Globus pallidus (tissue), 1 donor: ENCODE results near the gene WDR48.

ENCODE experiments used
- DNase-seq: peaks from one replicate; pipeline ENCODE4 v3.0.0-alpha.2; 2015; ENCODE audit warnings: low spot score

Gene WDR48

DNA sequence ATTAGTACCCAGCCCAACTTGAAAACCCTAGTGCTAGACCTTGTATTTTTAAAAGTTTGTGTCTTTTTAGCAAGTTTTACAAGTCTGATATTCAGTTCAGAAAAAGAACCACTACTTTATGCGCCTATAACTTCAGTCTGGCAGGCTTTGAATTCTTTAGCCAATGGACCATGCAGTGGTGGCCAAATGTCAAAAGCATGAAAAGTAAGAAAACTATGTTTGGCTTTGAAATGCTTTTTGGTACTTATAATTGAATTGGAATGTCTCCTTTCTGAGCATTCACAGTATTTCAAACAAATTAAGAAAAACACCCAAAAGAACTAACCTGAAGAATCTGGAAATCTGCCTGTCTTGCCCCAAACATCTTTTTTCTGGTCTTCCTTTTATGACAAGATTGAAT lies 12.8 kb downstream of the WDR48 start:
- no peak for DNase-seq

GRCh38 chr3:39065197-39065596 lies 13.4 kb downstream of the WDR48 start:
- peak; percentile 50 for DNase-seq

- no peak for DNase-seq
Measured at GRCh38 chr3:39067286-39067685, 15.5 kb downstream of the WDR48 start.

DNA sequence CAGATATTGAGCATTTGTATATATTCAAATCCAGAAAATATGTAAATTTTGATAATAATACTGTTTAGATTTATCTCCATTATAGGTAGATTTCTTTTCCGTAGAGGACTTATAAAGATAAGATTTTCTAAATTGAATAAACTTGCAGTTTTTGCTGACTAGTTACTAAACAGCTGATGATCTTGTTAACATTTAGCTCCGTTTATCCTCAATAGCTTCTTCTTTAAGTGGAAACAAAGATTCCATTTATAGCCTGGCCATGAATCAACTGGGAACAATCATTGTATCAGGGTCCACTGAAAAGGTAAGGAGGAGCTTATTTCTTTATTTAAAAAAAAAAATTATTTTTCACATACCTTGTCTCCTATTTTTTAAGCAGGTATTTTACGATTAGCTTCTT lies 16.7 kb downstream of the WDR48 start:
- DNase-seq: peak; percentile 24

DNA sequence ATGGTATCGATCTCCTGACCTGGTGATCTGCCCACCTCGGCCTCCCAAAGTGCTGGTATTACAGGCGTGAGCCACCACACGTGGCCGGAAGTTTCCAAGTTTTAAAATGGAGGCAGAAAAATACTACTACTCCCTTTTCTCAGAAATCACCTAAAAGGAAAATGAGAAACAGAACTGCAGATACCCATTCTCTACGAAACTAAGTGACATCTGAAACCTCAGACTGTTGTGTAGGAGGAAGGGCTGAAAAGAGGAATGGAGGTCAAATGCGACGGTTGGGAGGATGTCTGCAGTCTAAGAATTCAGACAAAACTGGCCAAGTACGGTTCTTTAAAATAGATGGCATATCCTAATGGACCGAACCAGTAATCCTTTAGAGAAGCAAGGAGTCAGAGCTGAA lies 24.1 kb downstream of the WDR48 start:
- DNase-seq: no peak

- no peak for DNase-seq
Measured at GRCh38 chr3:39079530-39079929, 27.7 kb downstream of the WDR48 start.

- DNase-seq: no peak
Measured at GRCh38 chr3:39080026-39080425, 28.2 kb downstream of the WDR48 start.

DNA sequence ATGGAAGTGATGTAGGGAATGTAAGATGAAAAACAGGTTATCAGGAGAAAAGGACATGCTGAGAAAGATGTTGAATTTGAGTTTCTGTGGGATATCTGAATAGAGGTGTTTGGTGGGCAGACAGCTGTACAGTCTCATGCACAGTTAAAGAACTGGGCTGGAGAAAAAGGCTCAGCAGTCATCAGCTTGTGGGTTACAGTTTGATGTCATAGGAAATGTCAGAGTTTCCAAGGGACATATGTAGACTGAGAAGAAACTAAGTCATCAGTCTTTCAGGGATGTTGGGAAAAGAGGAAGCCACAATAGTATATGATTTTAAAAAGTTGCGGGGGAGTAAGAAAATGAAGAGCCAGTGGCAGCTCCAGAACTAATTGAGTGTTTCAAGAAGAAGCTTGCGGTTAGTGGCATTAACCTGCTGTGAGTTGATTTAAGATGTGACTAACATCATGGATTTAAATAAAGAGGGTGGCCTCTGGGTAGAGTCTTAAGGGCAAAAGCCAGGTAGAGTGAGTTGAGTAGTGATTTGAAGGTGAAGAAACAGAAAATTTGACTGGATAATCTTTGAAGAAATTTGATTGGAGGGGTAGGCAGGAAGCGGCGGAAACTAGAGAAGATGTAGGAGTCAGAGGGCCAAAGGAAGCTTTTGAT lies 31.0 kb downstream of the WDR48 start:
- no peak for DNase-seq

- no peak for DNase-seq
Measured at GRCh38 chr3:39086144-39086543, 34.3 kb downstream of the WDR48 start.

DNA sequence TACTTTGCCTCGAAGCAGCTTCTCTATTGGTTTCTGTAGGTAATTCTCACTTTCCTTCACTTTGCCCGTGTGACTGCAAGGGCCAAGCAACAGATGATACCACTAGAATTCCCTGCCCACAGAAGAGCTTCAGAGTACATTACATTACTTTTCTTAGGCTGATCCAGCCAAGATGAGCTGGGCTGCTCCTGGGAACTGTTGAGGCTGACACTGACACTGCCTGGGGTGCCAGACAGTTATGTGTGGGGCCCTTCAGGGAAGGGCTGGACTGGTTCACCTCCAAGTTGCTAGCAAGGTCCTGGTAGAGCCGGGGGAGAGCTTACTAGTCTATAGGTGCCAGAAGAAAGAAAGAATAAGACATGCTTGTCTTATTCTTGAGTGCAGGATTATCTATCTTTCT lies 36.6 kb downstream of the WDR48 start:
- DNase-seq: no peak

DNA sequence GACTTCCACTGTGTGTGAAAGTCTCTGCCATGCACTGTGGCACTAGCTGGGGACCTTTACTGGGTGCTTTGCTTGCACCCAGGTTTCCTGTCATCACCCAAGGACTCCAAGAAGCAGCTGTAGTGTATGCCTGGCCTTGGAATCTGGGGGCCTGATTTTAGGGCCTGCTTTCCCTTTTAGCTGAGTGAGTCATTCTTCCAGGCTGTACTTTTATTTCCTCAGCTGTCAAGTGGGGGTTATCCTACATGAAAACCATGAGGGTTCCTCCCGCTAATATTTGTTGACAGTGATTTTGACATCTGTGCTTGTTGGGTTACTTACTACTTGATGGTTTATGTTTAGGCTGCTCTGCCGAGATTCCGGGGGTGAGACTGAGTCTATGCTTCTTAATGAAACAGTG lies 37.1 kb downstream of the WDR48 start:
- no peak for DNase-seq

DNA sequence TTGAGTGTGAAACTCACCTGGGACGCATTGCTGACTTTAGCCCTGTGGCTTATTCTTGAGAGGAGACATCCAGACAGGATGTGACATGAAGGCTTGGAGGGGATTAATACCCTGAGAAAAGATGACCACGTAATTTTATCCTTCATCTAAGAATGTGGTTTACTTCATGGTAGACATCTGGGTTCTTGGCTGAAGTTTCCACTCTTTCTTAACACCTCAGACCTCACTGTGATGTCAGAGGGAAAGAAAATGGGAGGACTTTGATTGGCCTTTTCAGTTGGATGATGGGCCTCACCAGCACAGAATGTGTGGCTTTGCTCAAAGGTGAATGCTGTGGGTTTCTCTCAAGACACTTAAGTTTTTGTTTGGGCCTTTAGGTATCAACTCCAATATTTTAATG lies 39.1 kb downstream of the WDR48 start:
- no peak for DNase-seq

DNA sequence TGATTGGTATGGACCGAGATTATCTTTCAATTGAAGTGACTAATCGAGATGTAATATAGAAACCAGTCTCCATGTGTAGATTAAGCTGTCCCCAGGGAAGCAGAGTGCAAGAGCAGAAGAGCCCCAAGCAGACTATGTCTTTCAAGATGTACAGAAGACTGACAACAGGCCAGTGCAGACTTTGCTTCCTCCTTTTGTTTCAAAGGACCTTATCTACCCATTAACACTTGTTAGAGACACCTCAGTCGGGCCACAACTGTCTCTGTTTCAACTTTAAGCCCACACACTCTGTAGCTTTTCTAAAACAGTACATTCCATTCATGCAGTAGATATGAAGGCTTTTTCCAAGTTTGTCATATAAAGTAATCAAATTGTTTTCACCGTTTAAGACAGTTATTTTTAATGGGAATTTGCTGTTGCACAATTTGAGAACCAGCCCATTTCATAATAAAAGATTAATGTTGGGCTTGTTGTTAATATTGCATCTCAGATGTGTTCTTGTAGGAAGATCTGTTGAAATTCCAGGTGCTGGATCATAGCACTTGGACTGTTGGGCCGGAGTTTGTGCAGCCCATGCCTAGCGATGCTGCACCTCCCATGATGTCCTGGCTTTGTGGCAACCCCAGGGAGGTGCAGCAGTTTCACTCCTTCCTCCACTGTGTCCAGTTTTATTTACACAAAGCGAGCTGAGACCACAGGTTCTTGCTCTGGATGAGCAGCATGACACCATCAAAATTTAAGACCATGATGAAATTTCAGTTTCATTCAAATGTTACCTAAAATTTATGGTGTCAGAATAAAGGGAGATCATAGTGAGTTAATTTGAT lies 43.2 kb downstream of the WDR48 start:
- DNase-seq: no peak

- DNase-seq: peak; percentile 26
Measured at GRCh38 chr3:39095778-39096177, 44.0 kb downstream of the WDR48 start.

- DNase-seq: peak; percentile 65
Measured at GRCh38 chr3:39096775-39097174, 45.0 kb downstream of the WDR48 start.

- DNase-seq: no peak
Measured at GRCh38 chr3:39097716-39098472, 46.1 kb downstream of the WDR48 start.

DNA sequence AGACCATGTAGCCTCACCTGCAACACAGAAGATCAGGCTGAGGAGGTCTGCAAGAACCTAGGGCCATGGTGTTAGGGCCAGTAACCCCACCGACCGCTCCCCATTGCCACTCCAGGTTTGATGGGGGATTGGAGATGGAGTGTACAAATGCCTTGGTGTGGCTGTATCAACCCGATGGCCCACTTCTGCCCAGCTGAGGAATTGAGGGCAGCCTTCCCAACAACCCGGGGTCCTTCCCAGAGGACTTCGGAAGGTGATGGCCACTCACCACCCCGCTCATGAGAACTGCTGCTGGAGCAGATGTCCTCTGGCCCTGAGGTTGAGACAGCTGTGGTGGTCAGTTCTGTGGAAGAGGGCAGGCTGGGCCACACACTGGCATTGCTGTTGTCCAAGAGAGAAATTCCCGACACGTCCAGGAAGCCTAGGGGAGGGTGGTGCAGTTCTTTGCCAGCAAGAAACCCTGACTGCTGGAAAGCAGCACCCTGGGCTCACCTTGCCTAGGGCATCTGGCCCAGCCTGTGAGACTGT lies 46.7 kb downstream of the WDR48 start:
- DNase-seq: no peak

DNA sequence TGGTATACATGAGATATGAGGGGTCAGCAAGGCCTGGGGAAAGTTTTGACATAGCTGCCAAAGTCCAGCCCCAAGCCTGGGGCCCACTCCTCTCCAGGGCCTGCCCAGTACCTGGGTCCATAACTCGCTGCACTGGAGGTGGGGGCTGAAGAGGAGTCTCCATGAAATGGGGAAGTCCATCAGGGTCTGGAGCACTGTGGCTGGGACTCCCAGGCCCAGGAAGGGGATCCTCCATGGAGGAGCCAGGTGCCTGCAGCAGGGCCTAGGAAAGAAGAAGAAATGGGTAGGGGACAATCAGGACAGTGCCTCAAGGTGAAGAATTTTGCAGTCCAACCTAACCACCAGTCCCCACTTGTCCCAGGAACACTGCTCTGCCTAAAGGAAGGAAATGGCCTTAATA lies 47.4 kb downstream of the WDR48 start:
- DNase-seq: no peak

- DNase-seq: no peak
Measured at GRCh38 chr3:39099738-39100499, 48.1 kb downstream of the WDR48 start.

GRCh38 chr3:39100500-39100886 lies 48.7 kb downstream of the WDR48 start:
- no peak for DNase-seq

- no peak for DNase-seq
Measured at GRCh38 chr3:39101022-39101689, 49.3 kb downstream of the WDR48 start.
